HepG2 (cell line): ENCODE measurements around the gene TMEM44. TPM values are rescaled to one million over a fixed set of nuclear protein-coding genes. Genes with fewer than 3 reads are reported as not detected.
A peak's percentile ranks its signal among the peaks of the same experiment; 100 is the strongest.

Experiments used
- ATAC-seq: fragments of 200-7000 bp; cut with Tn5 transposase; 3 replicates; pipeline ENCODE4 v1.9.1; 2020; ENCODE audit warnings: mild to moderate bottlenecking, moderate library complexity
- BruUV-seq: library from RNA; stranded (reverse); fragments of 400-500 nt; replicated peaks from 2 replicates; lab custom pipeline; 2021; lab: Mats Ljungman, UMichigan
- CTCF ChIA-PET: fragments of 300-600 bp; formaldehyde crosslinking; extraction: SDS; loops from one replicate; lab custom pipeline; 2021; ENCODE audit warnings: low total read pairs, inconsistent platforms, low intra/inter-chr PET ratio; lab: Yijun Ruan, JAX
- POLR2A ChIA-PET: fragments of 350-600 bp; sonication (Branson Sonifier 250); formaldehyde crosslinking; loops from one replicate; lab custom pipeline; 2020; ENCODE audit warnings: antibody characterized with exemption, inconsistent platforms; lab: Yijun Ruan, JAX
- DNase-seq: peaks from one replicate; pipeline ENCODE4 v3.0.0-alpha.2; 2015; ENCODE audit warnings: low spot score
- FAIRE-seq: peaks from 3 replicates; lab custom pipeline; 2011; peaks lifted over from hg19 to GRCh38; lab: Jason Lieb, UNC
- H2AFZ ChIP-seq: one replicate; pipeline ENCODE4 v1.6.1; 2011; ENCODE audit warnings: low read length, inconsistent platforms
- H3K27ac ChIP-seq: fragments of 300-600 bp; 3 replicates; pipeline ENCODE4 v1.8.0; 2011; ENCODE audit warnings: mixed run types, mild to moderate bottlenecking, mixed read lengths, low read length, inconsistent platforms; ENCODE audit not compliant: insufficient read depth; ENCODE audit errors: extremely low read length
- H3K27me3 ChIP-seq, 2 experiments: fragments of 200-600 bp in 1 of 2; 2 replicates in 1 of 2; 3 replicates in 1 of 2; pipeline versions ENCODE4 v1.6.0 to v1.8.0; 2011; ENCODE audit warnings: low read length in 2 of 2, mild to moderate bottlenecking in 2 of 2, moderate library complexity in 2 of 2, inconsistent platforms in 1 of 2; ENCODE audit not compliant: insufficient read depth in 2 of 2, control insufficient read depth in 1 of 2
- H3K36me3 ChIP-seq, 2 experiments: fragments of 200-600 bp in 1 of 2; replicated peaks in 1 of 2; 2 replicates in 1 of 2; 3 replicates in 1 of 2; pipeline versions ENCODE4 v1.5.1 to v1.8.0; 2011; ENCODE audit warnings: low read length in 2 of 2, inconsistent platforms in 1 of 2; ENCODE audit not compliant: insufficient read depth in 2 of 2, control insufficient read depth in 1 of 2
- H3K4me1 ChIP-seq: 2 replicates; pipeline ENCODE4 v1.5.1; 2012; ENCODE audit warnings: low read length, inconsistent platforms; ENCODE audit not compliant: insufficient read depth
- H3K4me2 ChIP-seq: 2 replicates; pipeline ENCODE4 v1.6.0; 2011; ENCODE audit warnings: low read depth, low read length, inconsistent platforms
- H3K4me3 ChIP-seq, 3 experiments: fragments of 200-600 bp in 1 of 3; sonication (generic), shearing (Covaris generic) in 1 of 3; replicated peaks in 1 of 3; 2 replicates each; pipeline ENCODE4 v1.5.1; 2011 to 2016; ENCODE audit warnings: low read length in 3 of 3, inconsistent platforms in 2 of 3, low read depth in 2 of 3, mild to moderate bottlenecking in 2 of 3, control low read depth in 1 of 3, mixed read lengths in 1 of 3; ENCODE audit not compliant: insufficient read depth in 1 of 3
- H3K79me2 ChIP-seq: one replicate; pipeline ENCODE4 v1.6.1; 2011; ENCODE audit warnings: low read length, inconsistent platforms; ENCODE audit not compliant: insufficient read depth
- H3K9ac ChIP-seq: 2 replicates; pipeline ENCODE4 v1.6.0; 2011; ENCODE audit warnings: mild to moderate bottlenecking, low read depth, low read length, inconsistent platforms; ENCODE audit not compliant: insufficient read depth
- H3K9me3 ChIP-seq: 2 replicates; pipeline ENCODE4 v1.5.1; 2012; ENCODE audit warnings: mild to moderate bottlenecking, low read length
- H4K20me1 ChIP-seq: 2 replicates; pipeline ENCODE4 v1.6.0; 2011; ENCODE audit warnings: inconsistent platforms, mild to moderate bottlenecking, low read length, moderate library complexity; ENCODE audit not compliant: insufficient read depth
- RFX3 ChIP-seq: IDR thresholded peaks from 2 replicates; pipeline ENCODE4 v1.6.1; 2016; ENCODE audit warnings: missing biosample characterization, missing genetic modification reagents
- RFX5 ChIP-seq: IDR thresholded peaks from 2 replicates; pipeline ENCODE4 v1.6.1; 2011; ENCODE audit warnings: low read depth, low read length, improper control_type of control experiment
- SMARCE1 ChIP-seq: fragments of 450-650 bp; IDR thresholded peaks from 2 replicates; pipeline ENCODE4 v1.6.1; 2017; ENCODE audit warnings: borderline replicate concordance
- TOE1 ChIP-seq: sonication (generic); formaldehyde crosslinking; IDR thresholded peaks from 2 replicates; pipeline ENCODE4 v1.4.0; 2020; ENCODE audit warnings: mild to moderate bottlenecking, missing genetic modification reagents
- ZNF329 ChIP-seq: sonication (generic); formaldehyde crosslinking; IDR thresholded peaks from 2 replicates; pipeline ENCODE4 v1.9.0; 2021; ENCODE audit warnings: low read depth, mild to moderate bottlenecking, missing genetic modification reagents
- ZNF605 ChIP-seq: sonication (generic); formaldehyde crosslinking; IDR thresholded peaks from 2 replicates; pipeline ENCODE4 v1.8.0; 2022; ENCODE audit warnings: mild to moderate bottlenecking, missing genetic modification reagents
- WGBS: methylation state at CpG from one replicate; pipeline ENCODE4 v1.1.6; 2017; ENCODE audit warnings: low lambda C conversion rate; 5-methylcytosine and 5-hydroxymethylcytosine counted together
- in situ Hi-C: cut with HindIII; loops from 2 replicates; pipeline ENCODE4 v1.10.0; 2017; ENCODE audit warnings: low pct_unique_long_range_greater_than_20kb; ENCODE audit not compliant: extremely low pct_ligation_motif_present
- intact Hi-C: fragments of 100-400 bp; cut with micrococcal nuclease; formaldehyde crosslinking; loops from one replicate; pipeline ENCODE4 v1.10.0; 2022; ENCODE audit not compliant: unreplicated experiment
- polyA plus RNA-seq, 8 experiments: library from polyadenylated mRNA; depleted of rRNA in 3 of 8; stranded (reverse) in 7 of 8; unstranded in 1 of 8; fragments of >200 nt; fragmentation: Illumina TruSeq in 4 of 8; extraction: Trizol in 4 of 8; gene quantifications; 2 replicates each; pipeline versions ENCODE4 v1.2.1 to v1.2.3, GENCODE V29; 2011 to 2016; ENCODE audit warnings: low read depth in 4 of 8, missing spikeins in 1 of 8, mixed read lengths in 1 of 8; ENCODE audit not compliant: insufficient read depth in 1 of 8
- total RNA-seq, 5 experiments: library from RNA; depleted of rRNA; stranded (reverse); fragments of >200 nt; fragmentation: Illumina TruSeq; extraction: Trizol; gene quantifications; 2 replicates each; pipeline ENCODE4 v1.2.3, GENCODE V29; 2016; ENCODE audit warnings: low read depth in 1 of 5
- TF ChIP-seq, protein P1 (sequence below): sonication (generic); formaldehyde crosslinking; IDR thresholded peaks from 2 replicates; pipeline ENCODE4 v1.4.0; 2020; ENCODE audit warnings: missing genetic modification reagents, mild to moderate bottlenecking, borderline replicate concordance
- TF ChIP-seq, protein P2 (sequence below): sonication (generic); formaldehyde crosslinking; IDR thresholded peaks from 2 replicates; pipeline ENCODE4 v1.4.0; 2020; ENCODE audit warnings: missing genetic modification reagents

The TMEM44 gene
- total and polyA plus RNA-seq, 2 of the 13 experiments (the other 11 are each of a cell fraction or from before 2014, with no cell fraction given) = 7.3 to 13.8 TPM

DNA sequence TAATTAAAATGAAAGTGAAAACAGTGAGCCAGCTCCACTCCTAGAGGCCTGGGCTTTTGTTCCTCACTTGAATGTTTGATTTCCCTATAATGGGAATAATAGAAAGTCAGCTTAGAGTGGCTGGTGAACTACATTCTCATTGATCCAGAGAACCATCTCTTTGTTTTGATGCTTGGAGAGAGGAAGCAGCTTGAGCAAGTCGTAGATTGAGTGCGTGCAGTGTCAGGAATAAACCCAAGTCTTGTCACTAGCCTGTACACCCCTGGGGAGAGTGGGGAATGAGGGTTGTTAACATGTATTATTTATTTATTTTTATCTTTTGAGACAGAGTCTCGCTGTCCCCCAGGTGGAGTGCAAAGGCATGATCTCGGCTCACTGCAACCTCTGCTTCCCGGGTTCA lies 39.7 kb upstream of the TMEM44 start:
- H3K4me2 ChIP-seq = peak overlapping the region; percentile 80
- no peak for ATAC-seq
- peaks cover 19% of the 10 kb centered on the region for H3K79me2 ChIP-seq
- no peak for DNase-seq
- H2AFZ ChIP-seq = peak overlapping the region; percentile 84
- H3K4me1 ChIP-seq = peaks cover 43% of the 10 kb centered on the region
- H3K27ac ChIP-seq = peak overlapping the region; percentile 81
- no peaks in the 10 kb centered on the region for H4K20me1 ChIP-seq
- H3K9me3 ChIP-seq = no peaks in the 10 kb centered on the region
- H3K36me3 ChIP-seq = peaks cover 2 to 9% of the 10 kb centered on the region in 2 experiments; a peak in 4 of 5 replicates
- in situ Hi-C loops (loop anchor here (5.0 kb wide), 1 partner anchor 584 kb away; no protein-coding TSS in a partner anchor), intact Hi-C loops (loop anchor here (2.0 kb wide), 1 partner anchor 588 kb away; no protein-coding TSS in a partner anchor)
- WGBS = 38% methylated on average over 5 of the region's 5 CpGs
- POLR2A ChIA-PET = interaction anchor here (0.8 to 2.4 kb wide), 15 partner anchors 10 to 598 kb away, joined by 3 to 19 read pairs (median 4); partner anchors contain the start of genes FAM43A and XXYLT1
- H3K27me3 ChIP-seq = peaks cover 0 to 3% of the 10 kb centered on the region in 2 experiments; a peak in 1 of 5 replicates
- H3K4me3 ChIP-seq = peak overlapping the region; percentile 79 to 85 (median 84)
- TF ChIP-seq ZNF605 = 0 out of 2 replicates have a peak, but pooled peaks have one; percentile 34
- TF ChIP-seq RFX3 = 0 out of 2 replicates have a peak, but pooled peaks have one; percentile 10
- TF ChIP-seq, protein P1, sequence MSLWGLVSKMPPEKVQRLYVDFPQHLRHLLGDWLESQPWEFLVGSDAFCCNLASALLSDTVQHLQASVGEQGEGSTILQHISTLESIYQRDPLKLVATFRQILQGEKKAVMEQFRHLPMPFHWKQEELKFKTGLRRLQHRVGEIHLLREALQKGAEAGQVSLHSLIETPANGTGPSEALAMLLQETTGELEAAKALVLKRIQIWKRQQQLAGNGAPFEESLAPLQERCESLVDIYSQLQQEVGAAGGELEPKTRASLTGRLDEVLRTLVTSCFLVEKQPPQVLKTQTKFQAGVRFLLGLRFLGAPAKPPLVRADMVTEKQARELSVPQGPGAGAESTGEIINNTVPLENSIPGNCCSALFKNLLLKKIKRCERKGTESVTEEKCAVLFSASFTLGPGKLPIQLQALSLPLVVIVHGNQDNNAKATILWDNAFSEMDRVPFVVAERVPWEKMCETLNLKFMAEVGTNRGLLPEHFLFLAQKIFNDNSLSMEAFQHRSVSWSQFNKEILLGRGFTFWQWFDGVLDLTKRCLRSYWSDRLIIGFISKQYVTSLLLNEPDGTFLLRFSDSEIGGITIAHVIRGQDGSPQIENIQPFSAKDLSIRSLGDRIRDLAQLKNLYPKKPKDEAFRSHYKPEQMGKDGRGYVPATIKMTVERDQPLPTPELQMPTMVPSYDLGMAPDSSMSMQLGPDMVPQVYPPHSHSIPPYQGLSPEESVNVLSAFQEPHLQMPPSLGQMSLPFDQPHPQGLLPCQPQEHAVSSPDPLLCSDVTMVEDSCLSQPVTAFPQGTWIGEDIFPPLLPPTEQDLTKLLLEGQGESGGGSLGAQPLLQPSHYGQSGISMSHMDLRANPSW = no peak
- no peak for TF ChIP-seq TOE1 (CRISPR knock-in tag)
- no peak for TF ChIP-seq ZNF329 (CRISPR knock-in tag)
- no peak for TF ChIP-seq RFX5
- TF ChIP-seq SMARCE1 = no peak
- TF ChIP-seq, protein P2, sequence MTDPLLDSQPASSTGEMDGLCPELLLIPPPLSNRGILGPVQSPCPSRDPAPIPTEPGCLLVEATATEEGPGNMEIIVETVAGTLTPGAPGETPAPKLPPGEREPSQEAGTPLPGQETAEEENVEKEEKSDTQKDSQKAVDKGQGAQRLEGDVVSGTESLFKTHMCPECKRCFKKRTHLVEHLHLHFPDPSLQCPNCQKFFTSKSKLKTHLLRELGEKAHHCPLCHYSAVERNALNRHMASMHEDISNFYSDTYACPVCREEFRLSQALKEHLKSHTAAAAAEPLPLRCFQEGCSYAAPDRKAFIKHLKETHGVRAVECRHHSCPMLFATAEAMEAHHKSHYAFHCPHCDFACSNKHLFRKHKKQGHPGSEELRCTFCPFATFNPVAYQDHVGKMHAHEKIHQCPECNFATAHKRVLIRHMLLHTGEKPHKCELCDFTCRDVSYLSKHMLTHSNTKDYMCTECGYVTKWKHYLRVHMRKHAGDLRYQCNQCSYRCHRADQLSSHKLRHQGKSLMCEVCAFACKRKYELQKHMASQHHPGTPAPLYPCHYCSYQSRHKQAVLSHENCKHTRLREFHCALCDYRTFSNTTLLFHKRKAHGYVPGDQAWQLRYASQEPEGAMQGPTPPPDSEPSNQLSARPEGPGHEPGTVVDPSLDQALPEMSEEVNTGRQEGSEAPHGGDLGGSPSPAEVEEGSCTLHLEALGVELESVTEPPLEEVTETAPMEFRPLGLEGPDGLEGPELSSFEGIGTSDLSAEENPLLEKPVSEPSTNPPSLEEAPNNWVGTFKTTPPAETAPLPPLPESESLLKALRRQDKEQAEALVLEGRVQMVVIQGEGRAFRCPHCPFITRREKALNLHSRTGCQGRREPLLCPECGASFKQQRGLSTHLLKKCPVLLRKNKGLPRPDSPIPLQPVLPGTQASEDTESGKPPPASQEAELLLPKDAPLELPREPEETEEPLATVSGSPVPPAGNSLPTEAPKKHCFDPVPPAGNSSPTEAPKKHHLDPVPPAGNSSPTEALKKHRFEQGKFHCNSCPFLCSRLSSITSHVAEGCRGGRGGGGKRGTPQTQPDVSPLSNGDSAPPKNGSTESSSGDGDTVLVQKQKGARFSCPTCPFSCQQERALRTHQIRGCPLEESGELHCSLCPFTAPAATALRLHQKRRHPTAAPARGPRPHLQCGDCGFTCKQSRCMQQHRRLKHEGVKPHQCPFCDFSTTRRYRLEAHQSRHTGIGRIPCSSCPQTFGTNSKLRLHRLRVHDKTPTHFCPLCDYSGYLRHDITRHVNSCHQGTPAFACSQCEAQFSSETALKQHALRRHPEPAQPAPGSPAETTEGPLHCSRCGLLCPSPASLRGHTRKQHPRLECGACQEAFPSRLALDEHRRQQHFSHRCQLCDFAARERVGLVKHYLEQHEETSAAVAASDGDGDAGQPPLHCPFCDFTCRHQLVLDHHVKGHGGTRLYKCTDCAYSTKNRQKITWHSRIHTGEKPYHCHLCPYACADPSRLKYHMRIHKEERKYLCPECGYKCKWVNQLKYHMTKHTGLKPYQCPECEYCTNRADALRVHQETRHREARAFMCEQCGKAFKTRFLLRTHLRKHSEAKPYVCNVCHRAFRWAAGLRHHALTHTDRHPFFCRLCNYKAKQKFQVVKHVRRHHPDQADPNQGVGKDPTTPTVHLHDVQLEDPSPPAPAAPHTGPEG (CRISPR knock-in tag) = no peak
- BruUV-seq = TSS peak; percentile 87
- H3K9ac ChIP-seq = peak overlapping the region; percentile 76
- CTCF ChIA-PET = interaction anchor here (1.0 to 2.1 kb wide), 2 partner anchors 10 to 587 kb away, joined by 5 to 16 read pairs; no protein-coding TSS in a partner anchor
- FAIRE-seq = no peak
